BLaER1 (cell line): ENCODE measurements around the gene ZNF606.

Source experiments
- H3K27ac ChIP-seq: shearing (Covaris generic); formaldehyde crosslinking; 2 replicates; pipeline ENCODE4 v1.8.1; 2022
- H3K27me3 ChIP-seq: shearing (Covaris generic); formaldehyde crosslinking; 2 replicates; pipeline ENCODE4 v1.8.1; 2022
- H3K36me3 ChIP-seq: shearing (Covaris generic); formaldehyde crosslinking; 2 replicates; pipeline ENCODE4 v1.8.1; 2022
- H3K4me1 ChIP-seq: shearing (Covaris generic); formaldehyde crosslinking; 2 replicates; pipeline ENCODE4 v1.8.1; 2022
- H3K4me2 ChIP-seq: shearing (Covaris generic); formaldehyde crosslinking; 2 replicates; pipeline ENCODE4 v1.8.1; 2022
- H3K4me3 ChIP-seq: shearing (Covaris generic); formaldehyde crosslinking; 2 replicates; pipeline ENCODE4 v1.8.1; 2022
- H3K9ac ChIP-seq: shearing (Covaris generic); formaldehyde crosslinking; 2 replicates; pipeline ENCODE4 v1.8.1; 2022
- H3K9me3 ChIP-seq: shearing (Covaris generic); formaldehyde crosslinking; 2 replicates; pipeline ENCODE4 v1.8.1; 2022
- H4K20me1 ChIP-seq: shearing (Covaris generic); formaldehyde crosslinking; 2 replicates; pipeline ENCODE4 v1.8.1; 2022
- Cebpa-rat ChIP-seq: shearing (Covaris generic); IDR thresholded peaks from 2 replicates; pipeline ENCODE4 v1.8.1; 2022

ZNF606 gene

DNA sequence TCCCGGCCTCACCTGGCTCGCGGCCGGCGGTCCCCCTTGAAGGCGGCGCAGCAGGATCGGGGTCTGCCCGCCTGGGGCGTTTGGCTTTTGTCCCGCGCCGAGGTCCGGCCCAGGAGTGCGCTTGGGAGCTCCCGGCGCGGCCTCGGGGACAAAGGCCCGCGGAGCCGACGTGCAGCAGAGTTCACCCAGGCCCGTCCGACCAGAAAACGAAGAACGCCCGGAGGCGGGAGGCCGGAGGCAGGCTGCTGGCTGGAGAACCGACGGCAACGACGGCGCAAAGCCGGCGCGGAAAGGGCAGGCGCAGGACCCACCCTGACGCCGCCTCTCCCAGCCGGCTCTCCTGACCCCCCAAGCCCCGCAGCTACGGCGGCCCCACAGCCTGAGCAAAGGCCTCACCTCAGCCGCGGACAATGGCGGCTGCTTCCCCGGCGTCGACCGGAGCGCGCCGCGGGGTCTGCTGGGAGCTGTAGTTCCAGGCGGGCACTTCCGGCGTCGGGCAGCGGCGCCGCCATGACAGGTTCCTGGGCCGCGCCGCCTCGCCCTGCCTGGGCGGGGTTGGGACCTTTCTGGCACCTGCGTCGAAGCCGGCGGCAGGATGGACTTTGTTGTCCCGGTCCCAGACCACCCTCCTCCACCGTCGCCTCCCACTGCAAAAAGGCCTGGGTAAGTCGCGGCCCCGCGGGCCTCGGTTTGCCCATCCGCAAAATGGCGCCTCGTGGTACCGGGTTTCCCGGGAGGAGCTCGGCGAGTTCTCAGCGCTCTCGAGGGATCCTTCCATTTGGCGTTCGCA, at the start of gene ZNF606:
TSS of gene ZNF606 (minus strand) at position 437 of the 790 bp plus-strand sequence. CDS start 1,501 bp downstream, outside the sequence.
- Histone ChIP-seq H3K9ac (peak within 1 kb of the TSS; percentile 99), H3K27me3 (no peaks in the 10 kb centered on the region), H3K36me3 (peaks cover 77% of the 10 kb centered on the region), H3K4me3 (peak within 1 kb of the TSS; percentile 95), H4K20me1 (no peaks in the 10 kb centered on the region), H3K9me3 (peaks cover 73% of the 10 kb centered on the region), H3K4me1 (peaks cover 25% of the 10 kb centered on the region), H3K27ac (peak within 1 kb of the TSS; percentile 99), H3K4me2 (peak within 1 kb of the TSS; percentile 90)
- no peak for TF ChIP-seq Cebpa-rat

DNA sequence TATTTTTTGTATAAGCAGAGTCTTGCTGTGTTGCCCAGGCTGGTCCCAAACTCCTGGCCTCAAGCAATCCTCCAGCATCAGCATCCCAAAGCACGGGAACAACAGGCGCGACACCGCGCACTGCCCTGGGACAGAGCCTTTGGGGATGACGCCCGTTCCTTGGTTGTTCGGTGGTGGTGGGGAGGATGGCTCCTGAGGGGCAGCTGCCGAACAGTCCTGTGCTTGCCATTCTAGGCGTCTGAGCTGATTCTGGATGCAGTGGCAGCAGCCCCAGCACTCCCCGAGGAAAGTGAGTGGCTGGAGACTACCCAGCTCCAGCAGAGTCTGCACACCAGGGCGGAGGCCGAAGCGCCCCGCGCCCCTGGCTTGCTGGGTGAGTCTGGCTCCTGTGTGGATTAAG, 49.6 kb upstream of the ZNF606 start:
- H4K20me1 ChIP-seq: no peaks in the 10 kb centered on the region
- no peaks in the 10 kb centered on the region for H3K36me3 ChIP-seq
- no peak overlapping the region for H3K4me3 ChIP-seq
- no peak overlapping the region for H3K27ac ChIP-seq
- peaks cover 6% of the 10 kb centered on the region for H3K4me1 ChIP-seq
- peaks cover 98% of the 10 kb centered on the region for H3K9me3 ChIP-seq
- H3K27me3 ChIP-seq: no peaks in the 10 kb centered on the region
- no peak overlapping the region for H3K4me2 ChIP-seq
- no peak for TF ChIP-seq Cebpa-rat
- no peak overlapping the region for H3K9ac ChIP-seq

DNA sequence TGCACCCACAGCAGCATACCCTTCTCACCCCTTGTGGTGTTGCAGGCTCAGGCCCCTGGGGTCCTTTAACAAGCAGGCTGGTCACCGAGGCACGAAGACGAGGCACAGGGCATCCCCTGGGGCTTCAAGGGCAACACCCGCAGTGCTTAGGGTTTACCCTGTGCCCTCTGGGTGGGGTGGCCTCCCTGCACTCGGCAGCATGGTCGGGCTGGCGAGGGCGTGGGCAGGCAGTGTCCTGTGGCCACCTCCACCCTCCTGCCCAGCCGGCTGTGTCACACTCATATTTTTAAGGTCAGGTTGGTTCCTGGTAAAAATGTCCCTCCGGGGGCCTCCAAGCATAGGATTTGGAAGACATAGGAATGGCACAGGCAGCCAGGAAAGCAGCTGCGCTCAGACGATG, 45.1 kb upstream of the ZNF606 start:
- Histone ChIP-seq H3K27me3 (no peaks in the 10 kb centered on the region), H3K27ac (no peak overlapping the region), H3K4me3 (no peak overlapping the region), H3K9ac (no peak overlapping the region), H3K36me3 (no peaks in the 10 kb centered on the region), H3K9me3 (peaks cover 100% of the 10 kb centered on the region), H3K4me1 (peaks cover 6% of the 10 kb centered on the region), H3K4me2 (0 out of 2 replicates have a peak overlapping the region, but pooled peaks have one; percentile 17), H4K20me1 (no peaks in the 10 kb centered on the region)
- no peak for TF ChIP-seq Cebpa-rat

DNA sequence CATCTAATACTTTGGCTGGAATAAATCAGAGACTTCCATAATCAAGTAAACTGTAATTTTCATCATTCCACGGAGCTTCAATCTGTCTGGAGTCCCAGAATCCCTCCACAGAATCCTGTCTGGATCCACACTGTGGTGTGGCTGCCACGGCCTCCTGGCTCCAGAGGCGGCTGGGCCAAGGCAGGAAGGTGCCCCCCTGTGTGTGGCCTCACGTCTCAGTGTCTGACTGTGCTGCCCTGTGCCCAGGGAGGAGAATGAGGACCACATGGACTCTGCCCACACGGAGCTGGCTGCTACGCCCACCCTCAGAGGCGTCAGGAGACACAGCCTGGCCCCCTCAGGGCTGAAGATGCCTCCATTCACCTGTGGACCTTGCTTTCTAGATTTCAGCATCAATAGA, 44.2 kb upstream of the ZNF606 start:
- no peak for TF ChIP-seq Cebpa-rat
- Histone ChIP-seq H4K20me1 (no peaks in the 10 kb centered on the region), H3K9ac (no peak overlapping the region), H3K27me3 (no peaks in the 10 kb centered on the region), H3K36me3 (no peaks in the 10 kb centered on the region), H3K4me3 (no peak overlapping the region), H3K27ac (no peak overlapping the region), H3K4me1 (peaks cover 6% of the 10 kb centered on the region), H3K9me3 (peaks cover 100% of the 10 kb centered on the region), H3K4me2 (no peak overlapping the region)

DNA sequence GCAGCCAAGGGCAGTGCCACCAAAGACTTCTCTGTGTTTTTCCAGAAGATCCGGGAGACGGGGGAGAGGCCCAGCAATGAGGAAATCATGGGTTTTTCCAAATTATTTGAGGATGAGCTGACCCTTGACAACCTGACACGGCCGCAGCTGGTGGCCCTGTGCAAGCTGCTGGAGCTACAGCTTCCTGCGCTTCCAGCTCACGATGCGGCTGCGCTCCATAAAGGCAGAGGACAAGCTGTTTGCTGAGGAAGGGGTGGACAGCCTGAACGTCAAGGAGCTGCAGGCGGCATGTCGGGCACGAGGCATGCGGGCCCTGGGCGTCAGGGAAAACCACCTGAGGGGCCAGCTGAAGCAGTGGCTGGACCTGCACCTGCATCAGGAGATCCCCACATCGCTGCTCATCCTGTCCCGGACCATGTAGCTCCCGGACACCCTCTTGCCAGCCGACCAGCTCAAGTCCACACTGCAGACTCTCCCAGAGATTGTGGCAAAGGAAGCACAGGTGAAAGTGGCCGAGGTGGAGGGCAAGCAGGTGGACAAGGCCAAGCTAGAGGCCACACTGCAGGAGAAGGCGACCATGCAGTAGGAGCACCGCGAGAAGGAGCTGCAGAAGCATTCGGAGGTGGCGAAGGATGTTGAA, 42.9 kb upstream of the ZNF606 start:
- no peak for TF ChIP-seq Cebpa-rat

DNA sequence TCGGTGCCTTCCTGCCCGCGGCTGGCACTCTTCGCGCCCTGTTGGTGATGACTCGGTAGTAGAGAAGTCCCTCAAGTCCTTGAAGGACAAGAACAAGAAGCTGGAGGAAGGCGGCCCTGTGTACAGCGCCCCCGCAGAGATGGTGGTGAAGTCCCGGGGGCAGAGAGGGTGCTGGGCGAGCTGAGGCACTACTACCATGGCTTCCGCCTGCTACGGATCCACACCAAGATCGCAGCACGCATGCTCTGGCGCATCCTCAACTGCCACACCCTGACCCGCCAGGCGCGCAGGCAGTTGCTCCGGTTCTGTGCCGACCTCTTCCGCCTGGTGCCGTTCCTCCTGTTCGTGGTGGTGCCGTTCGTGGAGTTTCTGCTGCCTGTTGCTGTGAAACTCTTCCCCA, 42.3 kb upstream of the ZNF606 start:
- Histone ChIP-seq H3K4me1 (peaks cover 6% of the 10 kb centered on the region), H4K20me1 (no peaks in the 10 kb centered on the region), H3K9me3 (peaks cover 100% of the 10 kb centered on the region), H3K36me3 (no peaks in the 10 kb centered on the region), H3K4me3 (no peak overlapping the region), H3K9ac (no peak overlapping the region), H3K27ac (no peak overlapping the region), H3K4me2 (no peak overlapping the region), H3K27me3 (no peaks in the 10 kb centered on the region)
- TF ChIP-seq Cebpa-rat: no peak

More for the DNA sequence above, 42.9 kb upstream of the ZNF606 start:
- no peak overlapping the region for H3K4me3 ChIP-seq
- no peaks in the 10 kb centered on the region for H3K27me3 ChIP-seq
- peaks cover 6% of the 10 kb centered on the region for H3K4me1 ChIP-seq
- no peak overlapping the region for H3K9ac ChIP-seq
- no peak overlapping the region for H3K27ac ChIP-seq
- no peaks in the 10 kb centered on the region for H3K36me3 ChIP-seq
- no peak overlapping the region for H3K4me2 ChIP-seq
- H4K20me1 ChIP-seq: no peaks in the 10 kb centered on the region
- peaks cover 100% of the 10 kb centered on the region for H3K9me3 ChIP-seq

DNA sequence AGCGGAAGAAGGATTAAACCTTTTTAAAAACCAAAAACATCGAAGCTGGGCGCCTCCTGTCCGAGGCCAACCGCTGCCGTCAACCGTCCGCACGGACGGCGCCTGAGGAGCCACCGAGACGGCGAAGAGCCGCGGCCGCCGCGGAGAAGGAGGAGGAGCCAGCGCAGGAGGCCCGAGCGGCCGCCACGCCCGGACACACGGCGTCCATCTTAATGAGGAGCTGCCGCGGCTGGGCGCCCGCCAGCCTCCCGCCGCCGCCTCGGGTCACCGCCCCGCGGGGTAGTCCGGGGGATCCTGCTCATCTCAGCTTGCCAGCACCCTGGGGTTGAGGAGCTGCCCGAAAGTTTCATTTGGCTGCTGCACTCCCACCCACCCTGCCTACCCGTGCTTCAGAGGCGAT, 41.8 kb upstream of the ZNF606 start:
- H3K9me3 ChIP-seq: peaks cover 97% of the 10 kb centered on the region
- no peak overlapping the region for H3K4me2 ChIP-seq
- no peak overlapping the region for H3K9ac ChIP-seq
- no peak for TF ChIP-seq Cebpa-rat
- no peak overlapping the region for H3K27ac ChIP-seq
- peaks cover 6% of the 10 kb centered on the region for H3K4me1 ChIP-seq
- no peak overlapping the region for H3K4me3 ChIP-seq
- no peaks in the 10 kb centered on the region for H4K20me1 ChIP-seq
- no peaks in the 10 kb centered on the region for H3K27me3 ChIP-seq
- H3K36me3 ChIP-seq: no peaks in the 10 kb centered on the region

DNA sequence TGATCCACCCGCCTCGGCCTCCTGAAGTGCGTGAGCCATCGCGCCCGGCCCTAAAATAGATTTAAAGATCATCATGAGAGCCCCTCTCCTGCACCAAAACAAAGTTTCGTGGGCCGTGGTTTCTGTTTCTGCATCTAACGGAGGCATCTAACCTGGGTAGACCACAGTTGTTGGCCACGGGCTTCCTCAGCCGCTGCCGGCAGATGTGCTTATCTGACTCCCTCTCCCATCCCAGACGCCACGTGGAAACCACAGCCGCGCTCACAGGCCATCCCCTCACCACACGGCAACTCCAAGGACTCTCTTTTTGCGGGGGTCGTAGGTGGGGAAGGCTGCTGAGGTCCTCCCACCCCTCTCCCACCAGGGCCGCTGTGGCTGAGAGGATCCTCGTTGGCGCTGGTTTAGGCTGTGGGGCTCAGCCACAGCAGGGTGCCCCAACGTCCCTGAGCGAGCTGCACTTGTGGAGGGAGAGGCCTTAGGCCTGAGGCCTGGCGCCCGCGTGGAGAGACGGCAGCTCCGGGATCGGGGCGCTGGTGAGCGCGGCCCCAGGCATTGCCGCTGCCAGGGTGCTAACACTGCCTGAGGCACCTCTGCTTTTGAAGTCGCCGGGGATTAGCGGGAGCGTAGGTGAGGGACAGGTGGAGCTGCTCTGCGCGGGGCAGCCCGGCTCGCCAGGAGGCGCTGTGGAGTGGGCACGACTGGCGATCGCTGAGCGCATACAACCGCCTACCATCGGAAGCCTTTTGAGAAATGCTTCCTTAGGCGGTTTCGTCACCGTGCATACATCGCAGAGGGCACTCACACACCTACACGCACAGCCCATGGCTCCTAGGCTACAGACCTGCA, 40.1 kb upstream of the ZNF606 start:
- peaks cover 11% of the 10 kb centered on the region for H3K4me1 ChIP-seq
- H3K4me2 ChIP-seq: no peak overlapping the region
- TF ChIP-seq Cebpa-rat: no peak
- no peaks in the 10 kb centered on the region for H3K36me3 ChIP-seq
- no peak overlapping the region for H3K9ac ChIP-seq
- no peaks in the 10 kb centered on the region for H3K27me3 ChIP-seq
- H3K4me3 ChIP-seq: no peak overlapping the region; the same call in 1 of the 2 replicates
- H3K9me3 ChIP-seq: peaks cover 80% of the 10 kb centered on the region
- H3K27ac ChIP-seq: no peak overlapping the region
- no peaks in the 10 kb centered on the region for H4K20me1 ChIP-seq

DNA sequence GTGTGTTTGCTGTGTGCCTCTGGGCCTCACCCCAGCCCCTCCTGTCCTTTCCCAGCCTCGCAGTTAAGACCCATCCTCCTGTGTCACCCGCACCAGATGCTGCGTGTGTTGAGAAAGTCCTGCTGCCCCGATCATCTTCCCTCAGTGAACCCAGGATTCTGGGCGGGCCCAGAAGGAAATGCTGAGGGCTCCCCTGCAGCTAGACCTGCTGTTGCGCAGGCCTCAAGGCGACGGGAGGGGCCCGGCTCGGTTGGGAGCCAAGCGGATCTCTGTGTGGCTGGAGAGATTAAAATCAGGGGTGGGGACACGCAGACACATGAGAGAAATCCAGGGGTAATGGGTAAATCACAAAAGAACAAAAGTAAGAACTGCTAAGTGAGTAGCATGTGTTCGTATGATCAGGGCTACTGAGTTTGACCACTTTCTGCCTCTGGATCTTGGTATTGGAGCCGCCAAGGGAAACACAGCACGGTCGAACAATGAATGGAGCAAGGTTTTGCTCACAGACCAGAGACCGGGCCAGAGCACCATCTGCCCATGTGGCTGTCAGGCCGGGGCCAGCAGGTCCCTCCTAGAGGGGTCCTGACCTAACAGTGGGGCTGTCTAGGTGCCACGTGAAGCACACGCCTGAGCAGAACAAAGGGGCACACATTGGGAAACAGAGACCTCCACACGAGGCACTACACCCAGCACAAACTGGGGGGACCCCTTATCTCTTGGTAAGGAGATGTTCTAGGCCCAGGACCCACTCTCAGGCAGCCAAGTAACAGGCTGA, 38.3 kb upstream of the ZNF606 start:
- Histone ChIP-seq H3K4me1 (peaks cover 7% of the 10 kb centered on the region), H3K4me3 (no peak overlapping the region), H3K9ac (no peak overlapping the region), H3K9me3 (peaks cover 62% of the 10 kb centered on the region), H3K27ac (no peak overlapping the region), H3K36me3 (no peaks in the 10 kb centered on the region), H4K20me1 (no peaks in the 10 kb centered on the region), H3K4me2 (no peak overlapping the region), H3K27me3 (no peaks in the 10 kb centered on the region)
- no peak for TF ChIP-seq Cebpa-rat
